GM18502 (cell line): ENCODE results near the gene CEL.
"Not testable (repeated sequence)": the region's sequence is repeated elsewhere in the genome, so short reads cannot be mapped to it uniquely, and the experiment has no call there.

Source experiments
- ATAC-seq: cut with Tn5 transposase; IDR thresholded peaks from one replicate; pipeline ENCODE4 v1.9.1; 2021; ENCODE audit warnings: mild to moderate bottlenecking; ENCODE audit not compliant: unreplicated experiment, poor library complexity

Gene CEL

DNA sequence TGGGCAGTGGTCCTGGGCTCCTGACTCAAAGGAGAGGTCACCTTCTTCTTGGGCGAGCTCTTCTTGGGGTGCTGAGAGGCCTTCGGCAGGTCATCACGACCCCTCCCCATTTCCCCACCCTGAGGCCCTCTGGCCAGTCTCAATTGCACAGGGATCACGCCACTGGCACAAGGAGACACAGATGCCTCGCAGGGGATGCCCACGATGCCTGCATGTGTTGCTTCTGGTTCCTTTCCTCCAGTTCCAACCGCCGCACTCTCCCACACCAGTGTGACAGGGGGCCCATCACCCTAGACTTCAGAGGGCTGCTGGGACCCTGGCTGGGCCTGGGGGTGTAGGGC lies 1.3 kb downstream of the CEL start:
- ATAC-seq: no peak

DNA sequence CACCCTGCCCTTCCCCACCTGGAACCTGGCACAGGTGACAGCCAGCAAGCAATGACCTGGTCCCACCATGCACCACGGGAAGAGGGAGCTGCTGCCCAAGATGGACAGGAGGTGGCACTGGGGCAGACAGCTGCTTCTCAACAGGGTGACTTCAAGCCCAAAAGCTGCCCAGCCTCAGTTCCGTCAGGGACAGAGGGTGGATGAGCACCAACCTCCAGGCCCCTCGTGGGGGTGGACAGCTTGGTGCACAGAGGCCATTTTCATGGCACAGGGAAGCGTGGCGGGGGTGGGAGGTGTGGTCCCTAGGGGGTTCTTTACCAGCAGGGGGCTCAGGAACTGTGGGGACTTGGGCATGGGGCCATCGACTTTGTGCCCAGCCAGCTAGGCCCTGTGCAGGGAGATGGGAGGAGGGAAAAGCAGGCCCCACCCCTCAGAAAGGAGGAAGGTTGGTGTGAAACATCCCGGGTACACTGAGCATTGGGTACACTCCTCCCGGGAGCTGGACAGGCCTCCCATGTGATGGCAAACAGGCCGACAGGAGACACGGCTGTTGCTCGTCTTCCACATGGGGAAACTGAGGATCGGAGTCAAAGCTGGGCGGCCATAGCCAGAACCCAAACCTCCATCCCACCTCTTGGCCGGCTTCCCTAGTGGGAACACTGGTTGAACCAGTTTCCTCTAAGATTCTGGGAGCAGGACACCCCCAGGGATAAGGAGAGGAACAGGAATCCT lies 1.9 kb downstream of the CEL start:
- ATAC-seq: no peak

DNA sequence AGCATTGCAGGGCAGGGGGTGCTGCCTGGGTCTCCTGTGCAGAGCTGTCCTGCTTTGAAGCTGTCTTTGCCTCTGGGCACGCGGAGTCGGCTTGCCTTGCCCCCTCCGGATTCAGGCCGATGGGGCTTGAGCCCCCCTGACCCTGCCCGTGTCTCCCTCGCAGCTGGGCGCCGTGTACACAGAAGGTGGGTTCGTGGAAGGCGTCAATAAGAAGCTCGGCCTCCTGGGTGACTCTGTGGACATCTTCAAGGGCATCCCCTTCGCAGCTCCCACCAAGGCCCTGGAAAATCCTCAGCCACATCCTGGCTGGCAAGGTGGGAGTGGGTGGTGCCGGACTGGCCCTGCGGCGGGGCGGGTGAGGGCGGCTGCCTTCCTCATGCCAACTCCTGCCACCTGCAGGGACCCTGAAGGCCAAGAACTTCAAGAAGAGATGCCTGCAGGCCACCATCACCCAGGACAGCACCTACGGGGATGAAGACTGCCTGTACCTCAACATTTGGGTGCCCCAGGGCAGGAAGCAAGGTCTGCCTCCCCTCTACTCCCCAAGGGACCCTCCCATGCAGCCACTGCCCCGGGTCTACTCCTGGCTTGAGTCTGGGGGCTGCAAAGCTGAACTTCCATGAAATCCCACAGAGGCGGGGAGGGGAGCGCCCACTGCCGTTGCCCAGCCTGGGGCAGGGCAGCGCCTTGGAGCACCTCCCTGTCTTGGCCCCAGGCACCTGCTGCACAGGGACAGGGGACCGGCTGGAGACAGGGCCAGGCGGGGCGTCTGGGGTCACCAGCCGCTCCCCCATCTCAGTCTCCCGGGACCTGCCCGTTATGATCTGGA lies 2.7 kb downstream of the CEL start:
- ATAC-seq: no peak

DNA sequence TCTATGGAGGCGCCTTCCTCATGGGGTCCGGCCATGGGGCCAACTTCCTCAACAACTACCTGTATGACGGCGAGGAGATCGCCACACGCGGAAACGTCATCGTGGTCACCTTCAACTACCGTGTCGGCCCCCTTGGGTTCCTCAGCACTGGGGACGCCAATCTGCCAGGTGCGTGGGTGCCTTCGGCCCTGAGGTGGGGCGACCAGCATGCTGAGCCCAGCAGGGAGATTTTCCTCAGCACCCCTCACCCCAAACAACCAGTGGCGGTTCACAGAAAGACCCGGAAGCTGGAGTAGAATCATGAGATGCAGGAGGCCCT lies 3.2 kb downstream of the CEL start:
- no peak for ATAC-seq

DNA sequence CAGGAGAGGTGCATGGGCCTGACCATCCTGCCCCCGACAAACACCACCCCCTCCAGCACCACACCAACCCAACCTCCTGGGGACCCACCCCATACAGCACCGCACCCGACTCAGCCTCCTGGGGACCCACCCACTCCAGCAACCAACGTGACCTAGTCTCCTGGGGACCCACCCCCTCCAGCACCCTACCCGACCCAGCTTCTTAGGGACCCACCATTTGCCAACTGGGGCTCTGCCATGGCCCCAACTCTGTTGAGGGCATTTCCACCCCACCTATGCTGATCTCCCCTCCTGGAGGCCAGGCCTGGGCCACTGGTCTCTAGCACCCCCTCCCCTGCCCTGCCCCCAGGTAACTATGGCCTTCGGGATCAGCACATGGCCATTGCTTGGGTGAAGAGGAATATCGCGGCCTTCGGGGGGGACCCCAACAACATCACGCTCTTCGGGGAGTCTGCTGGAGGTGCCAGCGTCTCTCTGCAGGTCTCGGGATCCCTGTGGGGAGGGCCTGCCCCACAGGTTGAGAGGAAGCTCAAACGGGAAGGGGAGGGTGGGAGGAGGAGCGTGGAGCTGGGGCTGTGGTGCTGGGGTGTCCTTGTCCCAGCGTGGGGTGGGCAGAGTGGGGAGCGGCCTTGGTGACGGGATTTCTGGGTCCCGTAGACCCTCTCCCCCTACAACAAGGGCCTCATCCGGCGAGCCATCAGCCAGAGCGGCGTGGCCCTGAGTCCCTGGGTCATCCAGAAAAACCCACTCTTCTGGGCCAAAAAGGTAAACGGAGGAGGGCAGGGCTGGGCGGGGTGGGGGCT lies 4.6 kb downstream of the CEL start:
- no peak for ATAC-seq

DNA sequence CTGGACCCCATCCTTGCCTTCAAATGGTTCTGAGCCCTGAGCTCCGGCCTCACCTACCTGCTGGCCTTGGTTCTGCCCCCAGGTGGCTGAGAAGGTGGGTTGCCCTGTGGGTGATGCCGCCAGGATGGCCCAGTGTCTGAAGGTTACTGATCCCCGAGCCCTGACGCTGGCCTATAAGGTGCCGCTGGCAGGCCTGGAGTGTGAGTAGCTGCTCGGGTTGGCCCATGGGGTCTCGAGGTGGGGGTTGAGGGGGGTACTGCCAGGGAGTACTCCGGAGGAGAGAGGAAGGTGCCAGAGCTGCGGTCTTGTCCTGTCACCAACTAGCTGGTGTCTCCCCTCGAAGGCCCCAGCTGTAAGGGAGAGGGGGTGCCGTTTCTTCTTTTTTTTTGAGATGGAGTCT lies 5.2 kb downstream of the CEL start:
- ATAC-seq: no peak

DNA sequence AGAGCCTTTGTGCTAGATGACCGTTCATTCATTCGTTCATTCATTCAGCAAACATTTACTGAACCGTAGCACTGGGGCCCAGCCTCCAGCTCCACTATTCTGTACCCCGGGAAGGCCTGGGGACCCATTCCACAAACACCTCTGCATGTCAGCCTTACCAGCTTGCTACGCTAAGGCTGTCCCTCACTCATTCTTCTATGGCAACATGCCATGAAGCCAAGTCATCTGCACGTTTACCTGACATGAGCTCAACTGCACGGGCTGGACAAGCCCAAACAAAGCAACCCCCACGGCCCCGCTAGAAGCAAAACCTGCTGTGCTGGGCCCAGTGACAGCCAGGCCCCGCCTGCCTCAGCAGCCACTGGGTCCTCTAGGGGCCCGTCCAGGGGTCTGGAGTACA lies 6.0 kb downstream of the CEL start:
- no peak for ATAC-seq

DNA sequence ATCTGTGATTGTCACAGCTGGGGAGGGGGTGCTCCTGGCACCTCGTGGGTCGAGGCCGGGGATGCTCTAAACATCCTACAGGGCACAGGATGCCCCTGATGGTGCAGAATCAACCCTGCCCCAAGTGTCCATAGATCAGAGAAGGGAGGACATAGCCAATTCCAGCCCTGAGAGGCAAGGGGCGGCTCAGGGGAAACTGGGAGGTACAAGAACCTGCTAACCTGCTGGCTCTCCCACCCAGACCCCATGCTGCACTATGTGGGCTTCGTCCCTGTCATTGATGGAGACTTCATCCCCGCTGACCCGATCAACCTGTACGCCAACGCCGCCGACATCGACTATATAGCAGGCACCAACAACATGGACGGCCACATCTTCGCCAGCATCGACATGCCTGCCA lies 6.7 kb downstream of the CEL start:
- not testable (repeated sequence) for ATAC-seq

DNA sequence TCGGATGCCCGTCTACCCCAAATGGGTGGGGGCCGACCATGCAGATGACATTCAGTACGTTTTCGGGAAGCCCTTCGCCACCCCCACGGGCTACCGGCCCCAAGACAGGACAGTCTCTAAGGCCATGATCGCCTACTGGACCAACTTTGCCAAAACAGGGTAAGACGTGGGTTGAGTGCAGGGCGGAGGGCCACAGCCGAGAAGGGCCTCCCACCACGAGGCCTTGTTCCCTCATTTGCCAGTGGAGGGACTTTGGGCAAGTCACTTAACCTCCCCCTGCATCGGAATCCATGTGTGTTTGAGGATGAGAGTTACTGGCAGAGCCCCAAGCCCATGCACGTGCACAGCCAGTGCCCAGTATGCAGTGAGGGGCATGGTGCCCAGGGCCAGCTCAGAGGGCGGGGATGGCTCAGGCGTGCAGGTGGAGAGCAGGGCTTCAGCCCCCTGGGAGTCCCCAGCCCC lies 8.8 kb downstream of the CEL start:
- ATAC-seq: not testable (repeated sequence)

DNA sequence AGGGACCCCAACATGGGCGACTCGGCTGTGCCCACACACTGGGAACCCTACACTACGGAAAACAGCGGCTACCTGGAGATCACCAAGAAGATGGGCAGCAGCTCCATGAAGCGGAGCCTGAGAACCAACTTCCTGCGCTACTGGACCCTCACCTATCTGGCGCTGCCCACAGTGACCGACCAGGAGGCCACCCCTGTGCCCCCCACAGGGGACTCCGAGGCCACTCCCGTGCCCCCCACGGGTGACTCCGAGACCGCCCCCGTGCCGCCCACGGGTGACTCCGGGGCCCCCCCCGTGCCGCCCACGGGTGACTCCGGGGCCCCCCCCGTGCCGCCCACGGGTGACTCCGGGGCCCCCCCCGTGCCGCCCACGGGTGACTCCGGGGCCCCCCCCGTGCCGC lies 9.2 kb downstream of the CEL start:
- not testable (repeated sequence) for ATAC-seq

DNA sequence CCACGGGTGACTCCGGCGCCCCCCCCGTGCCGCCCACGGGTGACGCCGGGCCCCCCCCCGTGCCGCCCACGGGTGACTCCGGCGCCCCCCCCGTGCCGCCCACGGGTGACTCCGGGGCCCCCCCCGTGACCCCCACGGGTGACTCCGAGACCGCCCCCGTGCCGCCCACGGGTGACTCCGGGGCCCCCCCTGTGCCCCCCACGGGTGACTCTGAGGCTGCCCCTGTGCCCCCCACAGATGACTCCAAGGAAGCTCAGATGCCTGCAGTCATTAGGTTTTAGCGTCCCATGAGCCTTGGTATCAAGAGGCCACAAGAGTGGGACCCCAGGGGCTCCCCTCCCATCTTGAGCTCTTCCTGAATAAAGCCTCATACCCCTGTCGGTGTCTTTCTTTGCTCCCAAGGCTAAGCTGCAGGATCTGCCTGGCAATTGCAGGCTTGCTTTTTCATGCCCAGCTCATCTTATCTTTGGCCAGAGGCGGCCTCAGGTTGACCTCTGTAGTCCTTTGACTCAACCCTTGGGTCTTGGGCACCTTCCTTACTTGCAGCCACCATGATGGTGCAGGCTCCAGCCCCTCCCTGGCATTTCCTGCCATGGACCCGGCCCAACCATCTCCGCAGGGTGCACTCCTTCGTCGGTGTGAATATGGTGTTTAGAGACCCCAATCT lies 9.8 kb downstream of the CEL start:
- no peak for ATAC-seq

DNA sequence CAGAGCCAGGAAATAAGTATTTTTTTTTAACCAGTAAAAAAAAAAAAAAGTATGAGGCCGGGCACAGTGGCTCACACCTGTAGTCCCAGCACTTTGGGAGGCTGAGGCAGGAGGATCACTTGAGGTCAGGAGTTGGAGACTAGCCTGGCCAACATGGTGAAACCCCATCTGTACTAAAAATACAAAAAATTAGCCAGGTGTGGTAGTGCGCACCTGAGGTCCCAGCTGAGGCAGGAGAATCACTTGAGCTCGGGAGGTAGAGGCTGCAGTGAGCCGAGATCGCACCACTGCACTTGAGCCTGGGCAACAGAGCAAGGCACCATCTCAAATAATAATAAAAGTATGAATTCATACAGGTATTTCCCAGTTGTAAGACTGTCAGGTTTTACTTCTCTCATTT lies 10.4 kb downstream of the CEL start:
- not testable (repeated sequence) for ATAC-seq

DNA sequence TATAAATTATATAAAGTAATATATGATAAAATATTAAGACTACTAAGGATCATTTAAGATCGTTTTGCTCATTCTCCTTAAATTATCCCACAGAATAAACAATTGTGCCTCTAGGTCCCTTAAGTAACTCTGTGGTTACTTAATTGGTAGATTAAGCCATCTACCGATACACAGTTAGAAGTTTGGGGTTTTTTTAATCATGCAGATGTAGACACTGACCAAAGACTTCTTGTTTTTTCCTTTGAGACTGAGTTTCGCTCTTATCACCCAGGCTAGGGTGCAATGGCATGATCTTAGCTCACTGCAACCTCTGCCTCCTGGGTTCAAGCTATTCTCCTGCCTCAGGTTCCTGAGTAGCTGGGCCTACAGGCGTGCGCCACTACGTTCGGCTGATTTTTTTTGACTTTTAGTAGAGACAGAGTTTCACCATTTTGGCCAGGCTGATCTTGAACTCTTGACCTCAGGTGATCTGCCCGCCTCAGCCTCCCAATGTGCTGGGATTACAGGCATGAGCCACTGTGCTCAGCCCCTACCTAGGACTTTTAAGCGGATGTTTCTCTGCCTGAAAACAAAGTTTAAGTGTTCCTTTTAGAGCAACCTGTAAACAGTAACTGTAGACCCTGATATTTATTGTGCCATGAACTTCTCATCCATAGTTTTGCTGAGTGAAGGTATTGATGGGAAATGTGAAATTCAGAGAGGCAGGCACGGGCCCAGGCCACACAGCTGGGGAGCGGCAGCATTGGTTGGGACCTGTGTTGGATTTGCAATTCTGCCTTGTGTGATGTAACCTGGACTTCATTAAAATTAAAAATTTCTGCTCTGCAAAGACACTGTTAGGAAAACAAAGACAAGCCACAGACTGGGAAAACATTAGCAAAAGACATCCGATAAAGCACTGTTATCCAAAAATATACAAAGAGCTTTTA lies 11.6 kb downstream of the CEL start:
- no peak for ATAC-seq

DNA sequence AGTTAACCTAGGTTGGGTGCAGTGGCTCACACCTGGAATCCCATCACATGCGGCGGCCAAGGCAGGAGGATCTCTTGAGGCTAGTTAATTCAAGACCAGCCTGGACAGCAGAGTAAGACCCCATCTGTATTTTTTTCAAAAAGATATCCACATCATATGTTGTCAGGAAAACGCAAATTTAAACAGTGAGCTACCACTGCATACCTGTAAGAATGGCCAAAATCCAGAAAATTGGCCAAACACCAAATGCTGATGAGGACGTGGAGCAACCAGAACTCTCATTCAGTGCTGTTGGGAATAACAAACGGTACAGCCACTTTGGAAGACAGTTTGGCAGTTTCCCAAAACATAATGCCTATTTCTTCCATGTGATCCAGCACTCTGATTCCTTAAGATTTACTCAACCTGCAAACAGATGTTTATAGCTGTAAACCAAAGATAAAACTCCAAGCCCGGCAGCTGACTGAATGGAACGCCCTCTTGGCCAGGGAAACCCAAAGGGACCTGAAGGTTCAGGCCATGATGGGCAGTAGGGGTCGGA lies 12.4 kb downstream of the CEL start:
- no peak for ATAC-seq

DNA sequence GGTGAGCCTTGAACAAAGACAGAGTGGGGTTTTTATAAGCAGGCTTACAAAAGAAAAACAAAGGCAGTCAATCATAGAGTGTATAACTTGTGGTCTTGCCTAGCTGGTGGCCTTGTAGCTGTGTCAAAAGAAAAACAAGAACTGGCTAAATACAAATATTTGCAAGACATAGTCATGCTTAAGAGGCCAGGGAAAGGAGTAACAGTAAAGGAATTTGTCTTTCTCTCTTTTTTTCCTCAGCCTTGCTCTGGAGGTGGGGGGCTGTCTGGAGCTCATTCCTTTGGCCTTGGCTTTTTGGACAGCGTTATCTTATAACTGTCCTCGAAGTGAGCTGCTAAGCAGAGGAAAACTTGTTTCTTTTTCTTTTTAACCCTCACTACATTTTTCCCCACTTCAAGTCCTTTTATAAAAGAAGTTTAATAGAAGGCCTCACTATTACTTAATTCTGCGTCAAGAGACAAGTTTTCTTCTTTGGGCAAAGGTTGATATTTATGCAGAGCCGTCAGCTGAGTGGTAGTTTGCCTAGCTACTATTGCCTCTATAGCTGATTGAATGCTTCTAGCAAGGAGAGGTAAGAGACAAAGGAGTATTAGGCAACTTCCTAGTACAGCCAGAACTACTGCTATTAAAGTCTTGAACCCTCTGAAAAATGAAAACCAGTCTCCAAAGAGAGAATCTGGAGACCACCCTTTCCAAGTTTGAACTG lies 14.3 kb downstream of the CEL start:
- ATAC-seq: no peak

DNA sequence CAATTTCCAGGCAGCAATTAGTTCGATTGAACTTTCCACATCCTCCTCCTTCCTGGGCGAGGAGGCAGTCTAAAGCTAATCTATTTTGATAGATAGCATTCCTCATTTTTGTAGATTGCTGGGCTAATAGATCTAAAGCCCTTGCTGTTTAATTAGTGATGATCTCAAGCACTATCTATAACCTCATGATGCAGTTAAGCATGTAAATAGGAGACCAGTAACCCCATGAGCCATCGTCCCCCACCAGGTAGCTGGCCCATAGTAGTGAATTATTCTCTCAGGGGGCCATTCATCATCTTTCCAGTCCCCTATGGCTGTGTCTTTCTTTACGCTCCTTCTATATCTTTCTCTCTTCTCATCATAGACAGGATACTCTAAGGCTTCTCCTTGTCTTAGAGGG lies 14.9 kb downstream of the CEL start:
- no peak for ATAC-seq

DNA sequence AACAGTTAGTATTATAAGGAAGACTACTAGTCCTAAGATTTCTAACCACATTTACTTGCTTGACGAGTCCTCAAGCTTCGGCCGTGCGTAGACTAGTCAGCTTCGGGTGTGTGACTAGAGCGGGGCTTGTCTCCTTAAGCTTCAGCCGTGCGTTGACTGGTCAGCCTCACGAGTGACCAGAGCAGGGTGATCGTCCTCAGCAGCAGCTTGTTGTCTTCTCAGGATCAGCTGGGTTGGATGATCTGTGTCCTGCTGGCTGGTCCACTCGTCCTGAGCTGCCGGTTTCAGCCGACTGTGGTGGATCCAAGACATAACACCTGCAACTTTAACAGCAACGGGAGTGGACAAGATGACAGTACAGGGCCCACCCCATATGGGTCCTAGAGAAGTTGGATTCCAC lies 16.7 kb downstream of the CEL start:
- no peak for ATAC-seq

DNA sequence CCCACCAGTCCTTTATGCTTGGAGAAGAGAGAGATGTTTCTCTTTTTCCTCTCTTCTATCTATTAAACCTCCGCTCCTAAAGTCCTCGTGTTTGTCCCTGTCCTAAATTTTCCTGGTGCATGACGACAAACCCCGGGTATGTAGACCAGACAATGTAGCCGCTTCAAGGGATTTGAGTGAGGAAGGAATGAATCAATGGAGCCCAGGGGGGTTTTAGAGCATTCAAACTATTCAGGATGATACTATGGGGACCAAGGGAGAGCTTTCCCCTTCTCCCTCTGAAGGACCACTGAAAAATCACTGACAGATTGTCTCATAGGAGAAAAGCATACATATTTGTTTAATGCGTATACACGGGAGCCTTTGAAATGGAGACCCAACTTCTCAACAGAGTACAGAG lies 18.4 kb downstream of the CEL start:
- no peak for ATAC-seq
